ENCODE results near the gene PLBD1. TPM values are rescaled to one million over a fixed set of nuclear protein-coding genes. Genes with fewer than 3 reads are reported as not detected.

The PLBD1 gene
- polyA plus RNA-seq, 1 of the 3 experiments (the other 2 are of a cell fraction), result 0.10 TPM

GRCh38 chr12:14510574-14510973, 57.1 kb downstream of the PLBD1 start:
- DNase-seq, result no peak
- no peaks in the 10 kb centered on the region for H3K27me3 ChIP-seq (ENCODE audit: insufficient read depth)
- H4K20me1 ChIP-seq (ENCODE audit: insufficient read depth), result no peaks in the 10 kb centered on the region
- H3K9me2 ChIP-seq, result no peaks in the 10 kb centered on the region
- WGBS (ENCODE audit: low lambda C conversion rate), result 48% methylated on average over 3 of the region's 3 CpGs
- H3K9ac ChIP-seq, result no peak overlapping the region
- POLR2A ChIA-PET, result no interaction called here
- H3K4me1 ChIP-seq (ENCODE audit: control insufficient read depth in 1 of 2, insufficient read depth in 2 of 2, low read depth in 1 of 2, low read length in 1 of 2), result no peaks in the 10 kb centered on the region
- CTCF ChIA-PET, result interaction anchor here (1.2 kb wide), 1 partner anchor 273 kb away, joined by 3 read pairs; no protein-coding TSS in a partner anchor
- H2AFZ ChIP-seq (ENCODE audit: low read depth), result no peak overlapping the region
- no peaks in the 10 kb centered on the region for H3K79me2 ChIP-seq (ENCODE audit: insufficient read depth)
- peaks cover 0 to under 1% of the 10 kb centered on the region in 2 experiments for H3K36me3 ChIP-seq (replicated peaks in 1 of 2; ENCODE audit: control insufficient read depth in 1 of 2, insufficient read depth in 2 of 2, low read length in 1 of 2)
- no peak overlapping the region for H3K4me3 ChIP-seq (ENCODE audit: low read depth in 2 of 2, low read length in 1 of 2)
- TF ChIP-seq MEF2A (IDR thresholded peaks at IDR 0.05; ENCODE audit: borderline replicate concordance, low read depth) (no peak), RFX5 (IDR thresholded peaks at IDR 0.05; ENCODE audit: low read length) (no peak), CHD2 (IDR thresholded peaks at IDR 0.05; ENCODE audit: low read length, partially characterized antibody) (no peak), MAX (IDR thresholded peaks at IDR 0.05; ENCODE audit: low read depth) (no peak), RCOR1 (IDR thresholded peaks at IDR 0.05; ENCODE audit: low read length) (no peak), EP300 (IDR thresholded peaks at IDR 0.05; ENCODE audit: borderline replicate concordance in 1 of 2, low read depth in 1 of 2, low read length in 1 of 2) (no peak), TEAD4 (IDR thresholded peaks at IDR 0.05; ENCODE audit: borderline replicate concordance, insufficient read depth) (no peak)
- TF ChIP-seq, protein P1, sequence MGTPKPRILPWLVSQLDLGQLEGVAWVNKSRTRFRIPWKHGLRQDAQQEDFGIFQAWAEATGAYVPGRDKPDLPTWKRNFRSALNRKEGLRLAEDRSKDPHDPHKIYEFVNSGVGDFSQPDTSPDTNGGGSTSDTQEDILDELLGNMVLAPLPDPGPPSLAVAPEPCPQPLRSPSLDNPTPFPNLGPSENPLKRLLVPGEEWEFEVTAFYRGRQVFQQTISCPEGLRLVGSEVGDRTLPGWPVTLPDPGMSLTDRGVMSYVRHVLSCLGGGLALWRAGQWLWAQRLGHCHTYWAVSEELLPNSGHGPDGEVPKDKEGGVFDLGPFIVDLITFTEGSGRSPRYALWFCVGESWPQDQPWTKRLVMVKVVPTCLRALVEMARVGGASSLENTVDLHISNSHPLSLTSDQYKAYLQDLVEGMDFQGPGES (IDR thresholded peaks at IDR 0.05; ENCODE audit: low read depth, low read length), result no peak
- no peak overlapping the region for H3K27ac ChIP-seq (ENCODE audit: low read depth in 2 of 2, low read length in 1 of 2)
- H3K4me2 ChIP-seq, result no peak overlapping the region
- no peaks in the 10 kb centered on the region for H3F3A ChIP-seq (replicated peaks; ENCODE audit: insufficient read depth)
- H3K9me3 ChIP-seq, result no peaks in the 10 kb centered on the region

DNA sequence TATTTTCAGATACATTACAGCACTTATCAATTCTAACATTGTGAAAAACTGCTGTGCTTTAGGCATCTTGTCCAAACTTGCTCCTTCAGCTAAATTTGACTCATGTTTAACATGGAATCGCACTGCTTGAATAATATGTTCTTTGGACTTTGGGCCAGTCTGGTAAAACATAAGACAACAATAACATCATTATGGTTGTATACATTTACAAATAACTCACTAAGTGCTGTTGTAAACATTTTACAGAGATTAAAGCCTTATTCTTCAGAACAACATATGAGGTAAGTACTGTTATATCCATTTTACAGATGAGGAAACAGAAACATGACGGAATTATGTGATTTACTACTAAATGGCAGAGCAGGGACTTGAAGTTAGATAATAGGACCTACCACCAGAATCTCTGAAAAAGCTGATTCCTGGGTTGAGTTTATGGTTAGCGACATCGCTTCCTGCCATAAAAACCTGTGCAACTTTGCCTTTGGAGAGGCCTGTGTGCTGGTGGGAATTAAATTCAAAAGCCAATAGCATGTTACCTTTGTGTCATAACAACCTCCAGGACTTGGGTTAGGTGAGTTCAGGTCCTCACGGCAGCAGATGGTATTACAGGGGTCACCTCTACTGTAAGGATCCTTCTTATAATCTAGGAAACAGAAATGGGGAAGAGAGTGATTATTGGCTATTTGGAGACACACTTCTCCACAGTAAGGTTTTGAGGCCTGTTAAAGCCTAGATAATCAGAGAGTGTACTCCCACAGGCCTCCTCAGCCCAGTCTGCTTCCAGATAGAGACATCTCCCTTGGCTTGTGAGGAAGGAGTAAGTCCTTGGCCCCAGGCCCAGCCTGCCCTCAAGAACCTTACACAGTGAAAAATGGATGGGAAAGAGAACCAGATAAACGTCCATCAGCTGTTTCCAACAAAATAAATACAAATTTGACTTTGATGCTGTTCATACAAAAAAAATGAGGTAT, 61.8 kb downstream of the PLBD1 start:
- CTCF ChIA-PET, result no interaction called here

More for the DNA sequence above, 61.8 kb downstream of the PLBD1 start:
- H2AFZ ChIP-seq (ENCODE audit: low read depth), result no peak overlapping the region
- 95% methylated on average over 6 of the region's 6 CpGs for WGBS (ENCODE audit: low lambda C conversion rate)
- H3K27me3 ChIP-seq (ENCODE audit: insufficient read depth), result no peaks in the 10 kb centered on the region
- POLR2A ChIA-PET, result no interaction called here
- TF ChIP-seq GATA2 (CRISPR knock-in tag; IDR thresholded peaks at IDR 0.05) (no peak), ELF1 (IDR thresholded peaks at IDR 0.05) (no peak), POLR2AphosphoS5 (IDR thresholded peaks at IDR 0.05; ENCODE audit: low read depth, low read length) (no peak), RXRA (IDR thresholded peaks at IDR 0.05; ENCODE audit: borderline replicate concordance, low read depth) (no peak), FOSL2 (IDR thresholded peaks at IDR 0.05; ENCODE audit: borderline replicate concordance, low read depth) (no peak), SMC3 (IDR thresholded peaks at IDR 0.05; ENCODE audit: low read depth, low read length) (no peak), RCOR1 (IDR thresholded peaks at IDR 0.05; ENCODE audit: low read length) (no peak), CHD2 (IDR thresholded peaks at IDR 0.05; ENCODE audit: low read length, partially characterized antibody) (no peak), EP300 (IDR thresholded peaks at IDR 0.05; ENCODE audit: borderline replicate concordance in 1 of 2, low read depth in 1 of 2, low read length in 1 of 2) (no peak)
- TF ChIP-seq, protein P2, sequence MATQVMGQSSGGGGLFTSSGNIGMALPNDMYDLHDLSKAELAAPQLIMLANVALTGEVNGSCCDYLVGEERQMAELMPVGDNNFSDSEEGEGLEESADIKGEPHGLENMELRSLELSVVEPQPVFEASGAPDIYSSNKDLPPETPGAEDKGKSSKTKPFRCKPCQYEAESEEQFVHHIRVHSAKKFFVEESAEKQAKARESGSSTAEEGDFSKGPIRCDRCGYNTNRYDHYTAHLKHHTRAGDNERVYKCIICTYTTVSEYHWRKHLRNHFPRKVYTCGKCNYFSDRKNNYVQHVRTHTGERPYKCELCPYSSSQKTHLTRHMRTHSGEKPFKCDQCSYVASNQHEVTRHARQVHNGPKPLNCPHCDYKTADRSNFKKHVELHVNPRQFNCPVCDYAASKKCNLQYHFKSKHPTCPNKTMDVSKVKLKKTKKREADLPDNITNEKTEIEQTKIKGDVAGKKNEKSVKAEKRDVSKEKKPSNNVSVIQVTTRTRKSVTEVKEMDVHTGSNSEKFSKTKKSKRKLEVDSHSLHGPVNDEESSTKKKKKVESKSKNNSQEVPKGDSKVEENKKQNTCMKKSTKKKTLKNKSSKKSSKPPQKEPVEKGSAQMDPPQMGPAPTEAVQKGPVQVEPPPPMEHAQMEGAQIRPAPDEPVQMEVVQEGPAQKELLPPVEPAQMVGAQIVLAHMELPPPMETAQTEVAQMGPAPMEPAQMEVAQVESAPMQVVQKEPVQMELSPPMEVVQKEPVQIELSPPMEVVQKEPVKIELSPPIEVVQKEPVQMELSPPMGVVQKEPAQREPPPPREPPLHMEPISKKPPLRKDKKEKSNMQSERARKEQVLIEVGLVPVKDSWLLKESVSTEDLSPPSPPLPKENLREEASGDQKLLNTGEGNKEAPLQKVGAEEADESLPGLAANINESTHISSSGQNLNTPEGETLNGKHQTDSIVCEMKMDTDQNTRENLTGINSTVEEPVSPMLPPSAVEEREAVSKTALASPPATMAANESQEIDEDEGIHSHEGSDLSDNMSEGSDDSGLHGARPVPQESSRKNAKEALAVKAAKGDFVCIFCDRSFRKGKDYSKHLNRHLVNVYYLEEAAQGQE (IDR thresholded peaks at IDR 0.05; ENCODE audit: low read depth, low read length), result no peak
- TF ChIP-seq, protein P1 (IDR thresholded peaks at IDR 0.05; ENCODE audit: low read depth, low read length), result no peak
- no peaks in the 10 kb centered on the region for H3K79me2 ChIP-seq (ENCODE audit: insufficient read depth)
- no peaks in the 10 kb centered on the region for H3K9me2 ChIP-seq
- H3K27ac ChIP-seq (ENCODE audit: low read depth in 2 of 2, low read length in 1 of 2), result no peak overlapping the region
- H3K4me1 ChIP-seq (ENCODE audit: control insufficient read depth in 1 of 2, insufficient read depth in 2 of 2, low read depth in 1 of 2, low read length in 1 of 2), result no peaks in the 10 kb centered on the region
- no peaks in the 10 kb centered on the region for H4K20me1 ChIP-seq (ENCODE audit: insufficient read depth)
- no peaks in the 10 kb centered on the region for H3K9me3 ChIP-seq
- H3K4me2 ChIP-seq, result no peak overlapping the region
- no peak for DNase-seq
- H3F3A ChIP-seq (replicated peaks; ENCODE audit: insufficient read depth), result no peaks in the 10 kb centered on the region
- H3K4me3 ChIP-seq (ENCODE audit: low read depth in 2 of 2, low read length in 1 of 2), result no peak overlapping the region
- peaks cover 14 to 15% of the 10 kb centered on the region in 2 experiments for H3K36me3 ChIP-seq (replicated peaks in 1 of 2; ENCODE audit: control insufficient read depth in 1 of 2, insufficient read depth in 2 of 2, low read length in 1 of 2)
- no peak overlapping the region for H3K9ac ChIP-seq

All from SK-N-SH (cell line).